ENCODE results near the gene OR2D3.

DNA sequence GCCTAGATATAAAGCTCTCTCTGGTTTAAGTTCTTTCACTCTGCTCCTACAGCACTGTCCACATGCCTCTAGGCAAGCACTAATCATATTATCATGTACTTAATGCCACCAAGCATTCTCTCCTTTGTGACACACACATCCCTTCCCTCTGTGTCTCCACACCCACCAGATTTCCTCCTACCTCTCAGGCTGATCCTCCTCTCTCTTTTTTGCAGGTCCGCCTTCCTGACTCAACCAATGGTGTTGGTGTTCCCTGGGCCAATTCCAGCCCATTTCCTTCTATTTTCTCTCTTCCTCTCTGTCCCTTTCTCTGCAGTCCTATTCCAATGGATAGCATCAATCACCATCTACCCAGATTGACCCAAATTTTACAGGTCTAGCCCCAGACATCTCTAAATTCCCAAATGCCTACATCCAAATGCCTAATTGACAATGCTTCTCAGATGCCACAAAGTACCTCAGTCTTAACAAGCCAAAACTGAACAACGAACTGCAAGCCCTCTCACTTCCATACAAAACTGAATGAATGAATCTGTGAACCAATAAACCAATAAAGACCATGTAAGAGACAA lies 4.9 kb downstream of the OR2D3 start:
- TF ChIP-seq POLR2A (IDR thresholded peaks at IDR 0.05) (no peak), POLR2AphosphoS5 (IDR thresholded peaks at IDR 0.05) (no peak)
- TF ChIP-seq, protein P1, sequence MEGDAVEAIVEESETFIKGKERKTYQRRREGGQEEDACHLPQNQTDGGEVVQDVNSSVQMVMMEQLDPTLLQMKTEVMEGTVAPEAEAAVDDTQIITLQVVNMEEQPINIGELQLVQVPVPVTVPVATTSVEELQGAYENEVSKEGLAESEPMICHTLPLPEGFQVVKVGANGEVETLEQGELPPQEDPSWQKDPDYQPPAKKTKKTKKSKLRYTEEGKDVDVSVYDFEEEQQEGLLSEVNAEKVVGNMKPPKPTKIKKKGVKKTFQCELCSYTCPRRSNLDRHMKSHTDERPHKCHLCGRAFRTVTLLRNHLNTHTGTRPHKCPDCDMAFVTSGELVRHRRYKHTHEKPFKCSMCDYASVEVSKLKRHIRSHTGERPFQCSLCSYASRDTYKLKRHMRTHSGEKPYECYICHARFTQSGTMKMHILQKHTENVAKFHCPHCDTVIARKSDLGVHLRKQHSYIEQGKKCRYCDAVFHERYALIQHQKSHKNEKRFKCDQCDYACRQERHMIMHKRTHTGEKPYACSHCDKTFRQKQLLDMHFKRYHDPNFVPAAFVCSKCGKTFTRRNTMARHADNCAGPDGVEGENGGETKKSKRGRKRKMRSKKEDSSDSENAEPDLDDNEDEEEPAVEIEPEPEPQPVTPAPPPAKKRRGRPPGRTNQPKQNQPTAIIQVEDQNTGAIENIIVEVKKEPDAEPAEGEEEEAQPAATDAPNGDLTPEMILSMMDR (IDR thresholded peaks at IDR 0.05): no peak
